Right lobe of liver (tissue), 4 donors: ENCODE data around the gene ESYT2.

Experiments used
- CTCF ChIP-seq, 4 donors: fragments of 200-600 bp in 3 of 4; fragments of 450-650 bp in 1 of 4; IDR thresholded peaks; one replicate each; pipeline versions ENCODE4 v1.5.1 to v1.8.0; 2016 to 2022; ENCODE audit warnings: antibody characterized with exemption in 4 of 4, mild to moderate bottlenecking in 2 of 4
- POLR2A ChIP-seq: fragments of 450-650 bp; IDR thresholded peaks from one replicate; pipeline ENCODE4 v1.6.1; 2017; ENCODE audit warnings: antibody characterized with exemption, mild to moderate bottlenecking
- donor health status: DM: no; HTN: no; CAD: no.
- donor health status: DM: no; HTN: no; CAD: no.
- donor health status: DM: no; HTN: yes; CAD: no.

GRCh38 chr7:158729646-158730382 lies 99.5 kb downstream of the ESYT2 start:
- TF ChIP-seq CTCF (IDR thresholded peaks at IDR 0.05) = no peak
- TF ChIP-seq POLR2A = no peak
